Superior temporal gyrus (tissue), 1 donor: ENCODE results near the gene ASB13.
"Not testable (repeated sequence)": the region's sequence is repeated elsewhere in the genome, so short reads cannot be mapped to it uniquely, and the experiment has no call there.

Experiments
- DNase-seq: peaks from one replicate; pipeline ENCODE4 v3.0.0-alpha.2; 2016; ENCODE audit errors: extremely low spot score

The ASB13 gene

GRCh38 chr10:5625992-5626777 lies 40.2 kb downstream of the ASB13 start:
- no peak for DNase-seq

- DNase-seq: no peak
Measured at GRCh38 chr10:5624701-5625100, 41.7 kb downstream of the ASB13 start.

DNA sequence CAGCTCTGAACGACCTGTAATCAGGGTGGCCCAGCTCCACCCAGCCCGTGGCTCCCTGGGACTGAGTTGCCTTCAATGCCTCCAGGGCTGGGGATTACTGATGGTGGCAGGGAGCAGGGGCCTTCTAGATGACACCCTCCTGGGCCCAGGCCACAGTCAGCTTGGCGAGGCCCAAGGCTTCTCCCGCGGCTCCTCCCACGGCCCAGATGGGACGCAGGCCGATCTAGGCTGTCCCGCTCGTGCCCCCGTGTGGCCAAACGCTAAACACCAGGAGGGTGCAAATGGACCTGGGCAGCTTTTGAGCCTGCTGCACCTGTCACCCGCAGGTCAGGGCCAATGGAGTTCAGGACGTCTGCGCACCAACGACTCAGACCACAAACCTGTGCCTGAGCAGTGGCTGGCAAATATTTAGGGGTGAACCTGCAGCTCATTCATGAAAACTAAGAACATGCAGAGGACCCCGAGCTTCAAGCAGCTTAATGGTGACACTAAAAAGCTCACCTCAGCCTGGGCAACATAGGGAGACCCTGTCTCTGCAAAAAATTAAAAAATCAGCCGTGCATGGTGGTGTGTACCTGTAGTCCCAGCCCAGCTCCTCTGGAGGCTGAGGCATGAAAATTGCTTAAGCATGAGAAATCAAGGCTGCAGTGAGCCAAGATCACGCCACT lies 43.2 kb downstream of the ASB13 start:
- DNase-seq: peak; percentile 85

GRCh38 chr10:5622186-5622960 lies 44.0 kb downstream of the ASB13 start:
- no peak for DNase-seq

- not testable (repeated sequence) for DNase-seq
Measured at GRCh38 chr10:5621371-5621770, 45.0 kb downstream of the ASB13 start.

DNA sequence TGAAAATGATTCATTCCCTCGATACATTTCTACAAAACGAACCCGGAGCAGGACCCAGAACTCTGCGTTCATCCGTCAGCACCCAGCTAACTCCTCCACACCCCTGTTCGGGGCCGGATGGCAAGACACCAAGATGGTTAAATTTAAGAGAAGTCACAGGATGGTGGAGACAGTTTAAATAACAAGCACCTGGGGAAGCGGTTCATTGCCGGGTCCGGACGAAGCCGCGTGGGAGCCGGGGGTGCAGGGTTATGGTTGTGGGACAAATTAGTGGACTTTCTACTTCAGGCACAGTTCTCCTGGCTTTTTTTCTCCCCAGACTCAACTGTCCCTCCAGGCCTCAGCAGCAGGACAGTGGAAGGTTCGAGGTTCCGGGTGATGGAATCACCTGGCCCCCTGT lies 45.4 kb downstream of the ASB13 start:
- no peak for DNase-seq

- DNase-seq: no peak
Measured at GRCh38 chr10:5620223-5620721, 46.1 kb downstream of the ASB13 start.

DNA sequence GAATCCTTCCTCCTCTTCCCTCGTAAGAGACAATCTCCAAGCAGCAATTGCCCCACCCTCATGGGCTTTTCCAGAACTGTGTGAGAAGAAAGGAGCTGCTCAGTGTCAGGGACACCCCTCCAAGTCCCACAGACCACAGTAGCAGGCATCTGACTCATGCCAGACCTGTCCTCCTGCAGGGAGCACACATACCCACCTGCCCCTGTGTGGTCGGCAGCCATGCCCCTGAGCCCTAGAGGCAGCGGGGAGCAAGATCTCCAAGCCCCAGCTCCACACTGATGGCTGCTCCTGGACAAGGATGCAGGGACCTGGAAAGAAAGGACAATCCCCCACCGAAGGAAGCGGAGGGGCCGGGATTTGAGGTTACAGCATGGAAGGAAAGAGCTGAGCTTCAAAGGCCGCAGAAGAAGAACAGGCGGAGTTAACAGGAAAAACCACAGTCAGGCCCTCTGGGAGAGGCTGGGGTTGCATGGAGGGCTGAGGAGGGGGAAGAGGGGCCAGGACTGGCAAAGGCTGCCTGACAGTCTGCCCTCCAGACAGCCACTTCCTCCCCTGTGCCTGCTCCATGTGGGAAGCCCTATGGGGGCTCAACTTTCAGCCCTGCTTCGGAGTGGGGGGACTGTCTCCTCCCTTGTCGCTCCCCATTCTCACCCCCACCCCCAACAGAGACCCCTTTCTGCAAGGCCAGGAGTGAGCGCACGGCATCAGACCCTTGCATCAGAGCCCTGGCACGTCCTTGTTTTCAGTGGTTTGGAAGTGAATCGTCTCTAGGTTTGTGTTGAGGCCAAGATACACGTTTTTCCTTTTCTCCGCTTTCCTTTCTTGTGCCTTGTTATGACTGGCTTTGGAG lies 46.8 kb downstream of the ASB13 start:
- DNase-seq: no peak

GRCh38 chr10:5618829-5619228 lies 47.6 kb downstream of the ASB13 start:
- no peak for DNase-seq

DNA sequence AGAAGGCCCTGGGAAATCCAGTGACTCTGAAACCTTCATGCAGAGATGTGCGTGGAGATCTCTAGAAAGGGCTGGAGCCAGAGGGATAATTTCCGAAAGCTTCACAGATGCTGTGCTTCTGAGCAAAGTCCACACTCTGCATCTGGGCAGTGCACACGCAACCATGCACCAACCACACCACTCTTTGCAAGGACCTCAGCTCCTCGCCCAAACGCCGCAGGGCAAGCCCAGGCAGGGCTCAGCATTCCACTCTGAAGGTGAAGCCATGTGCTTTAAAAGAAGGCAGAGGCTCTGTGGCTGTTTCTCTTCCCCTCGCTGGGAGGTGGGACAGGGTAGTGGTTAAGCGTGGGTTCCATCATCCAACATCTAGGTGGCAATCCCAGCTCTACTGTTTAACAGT lies 48.4 kb downstream of the ASB13 start:
- DNase-seq: no peak

- DNase-seq: no peak
Measured at GRCh38 chr10:5617521-5617920, 48.9 kb downstream of the ASB13 start.

- DNase-seq: no peak
Measured at GRCh38 chr10:5616836-5617235, 49.6 kb downstream of the ASB13 start.

GRCh38 chr10:5616046-5616445 lies 50.3 kb downstream of the ASB13 start:
- no peak for DNase-seq

DNA sequence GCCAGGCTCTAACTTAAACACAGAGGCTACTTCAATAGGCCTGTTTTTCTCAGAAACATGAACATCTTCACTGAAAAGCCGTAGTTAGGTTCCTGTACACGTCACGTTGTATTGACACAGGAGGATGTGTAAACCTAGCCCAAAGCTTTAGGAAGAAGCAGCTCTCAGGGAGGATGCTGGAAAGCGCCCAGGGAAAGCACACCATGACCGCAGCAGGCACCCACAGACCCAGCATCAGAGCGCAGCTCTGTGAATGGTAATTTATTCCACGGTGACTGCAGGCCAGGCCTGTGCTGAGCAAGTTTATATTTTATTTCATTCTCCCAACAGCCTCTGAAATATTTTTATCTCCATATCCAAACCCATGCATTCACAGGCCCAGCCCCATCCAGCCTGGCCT lies 51.1 kb downstream of the ASB13 start:
- no peak for DNase-seq

DNA sequence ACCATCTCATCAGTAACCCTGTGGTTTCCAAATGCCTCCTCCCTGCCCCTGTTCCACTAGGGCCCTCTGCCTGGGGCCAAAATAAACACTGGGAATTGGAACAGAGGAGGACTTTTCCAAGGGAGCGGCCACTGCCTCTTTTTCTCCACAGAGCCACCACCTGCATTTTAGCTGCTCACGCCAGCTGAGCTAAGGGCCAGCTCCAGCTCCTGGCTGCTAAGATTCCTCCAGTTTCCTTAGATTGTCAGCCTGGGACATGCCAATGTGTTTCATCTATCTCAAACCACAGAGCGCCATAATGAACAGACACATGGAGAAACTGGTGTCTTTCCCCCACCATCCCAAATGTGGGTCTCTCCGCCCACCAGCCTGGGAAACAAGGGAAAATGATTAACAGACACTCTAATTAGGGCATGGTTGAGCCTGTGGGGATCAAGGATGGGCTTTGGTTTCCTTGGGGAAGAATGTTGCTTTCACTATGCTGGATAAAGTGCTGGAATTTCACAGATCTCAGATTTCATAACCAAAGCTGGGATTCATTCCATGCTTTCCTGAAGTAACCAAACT lies 52.2 kb downstream of the ASB13 start:
- peak; percentile 30 for DNase-seq

DNA sequence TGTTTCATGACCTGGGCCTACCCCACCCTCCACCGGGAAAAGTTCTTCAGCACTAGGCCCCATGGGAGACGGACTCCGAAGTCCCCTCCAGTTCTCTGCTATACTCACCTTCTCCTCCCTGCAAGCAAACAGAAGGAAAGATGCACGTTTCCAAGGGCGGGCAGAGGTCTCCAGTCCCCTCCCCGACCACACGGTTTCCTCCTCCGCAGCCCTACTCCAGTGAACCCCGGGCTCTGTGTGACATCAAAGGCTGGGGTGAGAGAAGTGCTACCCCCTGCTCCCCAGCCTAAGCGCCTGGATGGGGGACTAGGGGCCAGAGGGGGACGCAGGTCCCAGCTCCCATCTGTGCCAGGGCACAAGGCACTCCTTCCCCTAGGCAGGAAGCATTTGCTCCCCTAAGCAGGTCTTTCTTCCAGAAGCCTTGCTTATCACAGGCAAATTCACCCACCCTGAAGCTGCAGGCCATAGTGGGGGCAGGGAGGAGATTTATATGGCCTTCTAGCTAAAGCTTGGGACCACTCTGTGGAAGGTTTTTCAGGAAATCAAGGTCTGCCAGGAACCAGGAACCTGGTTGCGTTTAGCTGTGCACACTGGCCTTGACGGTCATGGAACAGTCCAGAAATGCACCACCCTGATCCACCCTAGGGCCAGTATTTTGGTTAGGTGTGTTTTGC lies 52.8 kb downstream of the ASB13 start:
- no peak for DNase-seq

DNA sequence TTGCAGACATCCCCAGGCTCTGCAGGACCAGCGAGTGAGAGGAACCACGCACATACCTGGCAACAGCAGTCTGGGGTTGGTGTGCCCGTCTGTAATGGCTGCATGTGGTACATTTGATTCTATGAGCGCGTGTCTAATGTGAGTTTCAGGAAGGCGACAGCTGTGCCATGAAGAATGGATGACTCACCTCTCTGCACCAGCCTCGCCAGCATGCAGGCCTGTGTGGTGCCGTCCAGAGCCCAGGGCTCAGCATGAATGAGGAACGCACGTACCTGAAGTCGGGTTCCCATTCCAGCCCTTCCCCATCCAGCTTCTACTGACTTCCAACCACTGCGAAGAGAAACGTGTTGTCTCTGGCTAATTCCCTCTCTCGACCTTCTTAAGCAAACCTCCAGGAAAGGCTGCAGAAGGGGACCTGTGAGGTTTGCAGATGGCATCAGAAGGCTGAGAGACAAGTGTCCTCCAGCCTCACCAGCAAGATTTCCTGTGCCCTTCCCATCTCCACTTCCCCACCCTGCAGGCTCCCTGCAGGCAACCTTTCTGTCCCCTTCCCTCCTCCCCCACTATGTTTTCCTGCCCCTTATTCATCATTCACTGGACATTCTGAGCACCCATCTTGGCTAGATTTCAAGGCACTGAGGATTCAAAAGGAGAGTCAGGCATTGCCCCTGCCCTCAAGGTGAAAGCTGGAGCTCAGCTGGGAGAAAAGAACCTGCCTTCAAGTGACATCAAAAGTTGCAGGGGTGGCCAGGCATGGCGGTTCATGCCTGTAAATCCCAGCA lies 54.3 kb downstream of the ASB13 start:
- no peak for DNase-seq

GRCh38 chr10:5609952-5610616 lies 56.3 kb downstream of the ASB13 start:
- DNase-seq: no peak

GRCh38 chr10:5608608-5609220 lies 57.7 kb downstream of the ASB13 start:
- DNase-seq: no peak
